WTC11 (cell line): Measurements from ENCODE around the gene MSI2. TPM values are rescaled to one million over a fixed set of nuclear protein-coding genes. Genes with fewer than 3 reads are reported as not detected.

ENCODE experiments used
- ATAC-seq: fragments of 200-7000 bp; cut with Tn5 transposase; 2 replicates; pipeline ENCODE4 v1.10.0; 2021; ENCODE audit warnings: mild to moderate bottlenecking, moderate library complexity
- CTCF ChIA-PET: fragments of 300-600 bp; sonication (Branson Sonifier 250); formaldehyde crosslinking; loops from one replicate; lab custom pipeline; 2021; ENCODE audit warnings: antibody characterized with exemption; lab: Charles Lee
- POLR2A ChIA-PET: fragments of 350-600 bp; sonication (Branson Sonifier 250); formaldehyde crosslinking; loops from one replicate; lab custom pipeline; 2021; ENCODE audit warnings: antibody characterized with exemption; lab: Charles Lee
- DNase-seq: peaks from one replicate; pipeline ENCODE4 v3.0.0; 2021; ENCODE audit warnings: low spot score
- H3K27ac Mint-ChIP-seq: 2 replicates; pipeline ENCODE4 v1.8.0; 2021; ENCODE audit warnings: mixed read lengths
- H3K27me3 Mint-ChIP-seq: 2 replicates; pipeline ENCODE4 v1.8.0; 2021; ENCODE audit warnings: low read depth, mild to moderate bottlenecking, moderate library complexity, mixed read lengths
- H3K36me3 Mint-ChIP-seq: 2 replicates; pipeline ENCODE4 v1.8.0; 2021; ENCODE audit warnings: mixed read lengths
- H3K4me1 Mint-ChIP-seq: 2 replicates; pipeline ENCODE4 v1.8.0; 2022; ENCODE audit warnings: mixed read lengths
- H3K4me3 Mint-ChIP-seq: 2 replicates; pipeline ENCODE4 v1.8.0; 2021; ENCODE audit warnings: mild to moderate bottlenecking, moderate library complexity, mixed read lengths
- H3K9me3 Mint-ChIP-seq: 2 replicates; pipeline ENCODE4 v1.8.0; 2021; ENCODE audit warnings: mixed read lengths
- ARID4B ChIP-seq: sonication (generic); formaldehyde crosslinking; IDR thresholded peaks from 2 replicates; pipeline ENCODE4 v1.8.0; 2023; ENCODE audit warnings: missing genetic modification reagents, mild to moderate bottlenecking, borderline replicate concordance
- E2F1 ChIP-seq: sonication (generic); formaldehyde crosslinking; IDR thresholded peaks from 2 replicates; pipeline ENCODE4 v1.8.0; 2022; ENCODE audit warnings: mild to moderate bottlenecking, missing genetic modification reagents
- E2F5 ChIP-seq: sonication (generic); formaldehyde crosslinking; IDR thresholded peaks from 2 replicates; pipeline ENCODE4 v1.8.1; 2022; ENCODE audit warnings: mild to moderate bottlenecking, moderate library complexity, missing genetic modification reagents
- FOXJ3 ChIP-seq: sonication (generic); formaldehyde crosslinking; IDR thresholded peaks from 2 replicates; pipeline ENCODE4 v1.9.0; 2021; ENCODE audit warnings: missing genetic modification reagents, mild to moderate bottlenecking, borderline replicate concordance
- MLX ChIP-seq: sonication (generic); formaldehyde crosslinking; IDR thresholded peaks from 2 replicates; pipeline ENCODE4 v1.8.1; 2023; ENCODE audit warnings: mild to moderate bottlenecking, missing genetic modification reagents, moderate library complexity
- PRDM15 ChIP-seq: sonication (generic); formaldehyde crosslinking; IDR thresholded peaks from 2 replicates; pipeline ENCODE4 v1.8.0; 2022; ENCODE audit warnings: missing genetic modification reagents
- PREB ChIP-seq: sonication (generic); formaldehyde crosslinking; IDR thresholded peaks from 2 replicates; pipeline ENCODE4 v1.8.1; 2022; ENCODE audit warnings: mild to moderate bottlenecking, missing genetic modification reagents, moderate library complexity, borderline replicate concordance
- STAT6 ChIP-seq: sonication (generic); formaldehyde crosslinking; conservative IDR thresholded peaks from 2 replicates; pipeline ENCODE4 v1.8.1; 2023; ENCODE audit warnings: mild to moderate bottlenecking, low read depth, missing genetic modification reagents, moderate library complexity
- USF2 ChIP-seq: sonication (generic); formaldehyde crosslinking; IDR thresholded peaks from 2 replicates; pipeline ENCODE4 v1.8.1; 2023; ENCODE audit warnings: mild to moderate bottlenecking, missing genetic modification reagents, moderate library complexity
- ZMAT4 ChIP-seq: fragments of 250-450 bp; sonication (Bioruptor Pico); IDR thresholded peaks from 2 replicates; pipeline ENCODE4 v1.9.0; 2021; ENCODE audit warnings: mild to moderate bottlenecking
- ZNF512 ChIP-seq: sonication (generic); formaldehyde crosslinking; IDR thresholded peaks from 2 replicates; pipeline ENCODE4 v1.8.1; 2022; ENCODE audit warnings: missing genetic modification reagents, borderline replicate concordance
- ZNF671 ChIP-seq: fragments of 250-450 bp; sonication (Bioruptor Pico); IDR thresholded peaks from 2 replicates; pipeline ENCODE4 v1.8.0; 2021; ENCODE audit warnings: mild to moderate bottlenecking
- total RNA-seq: library from RNA; stranded (reverse); gene quantifications from 3 replicates; pipeline ENCODE4 v1.2.3, GENCODE V29; 2021

The MSI2 gene
- total RNA-seq, 1 experiment from 2014 or later, result 82.1 TPM

GRCh38 chr17:57677301-57677700 is 421.0 kb downstream of the MSI2 start:
- Mint-ChIP-seq H3K27ac (no peak overlapping the region), H3K4me1 (peaks cover 9% of the 10 kb centered on the region), H3K36me3 (peaks cover 2% of the 10 kb centered on the region; the same call in 1 of the 2 replicates), H3K9me3 (no peaks in the 10 kb centered on the region), H3K27me3 (no peaks in the 10 kb centered on the region), H3K4me3 (no peak overlapping the region)
- DNase-seq (no peak), ATAC-seq (no peak)
- CTCF ChIA-PET, result interaction anchor here (1.3 to 2.3 kb wide), 3 partner anchors 18 to 106 kb away, joined by 3 to 5 read pairs (median 5); no protein-coding TSS in a partner anchor
- POLR2A ChIA-PET, result no interaction called here
- TF ChIP-seq E2F5 (no peak), PRDM15 (no peak), ZNF671 (CRISPR knock-in tag) (no peak), PREB (CRISPR knock-in tag) (no peak), STAT6 (no peak), USF2 (CRISPR knock-in tag) (no peak), E2F1 (CRISPR knock-in tag) (no peak), ZNF512 (no peak)

GRCh38 chr17:57677858-57678257 is 421.5 kb downstream of the MSI2 start:
- Mint-ChIP-seq H3K36me3 (peaks cover 2% of the 10 kb centered on the region; the same call in 1 of the 2 replicates), H3K9me3 (no peaks in the 10 kb centered on the region), H3K4me1 (peaks cover 11% of the 10 kb centered on the region), H3K27me3 (no peaks in the 10 kb centered on the region), H3K4me3 (no peak overlapping the region), H3K27ac (no peak overlapping the region)
- ATAC-seq (no peak), DNase-seq (no peak)
- CTCF ChIA-PET, result interaction anchor here (0.9 to 2.3 kb wide), 10 partner anchors 11 to 436 kb away, joined by 3 to 15 read pairs (median 4); no protein-coding TSS in a partner anchor
- POLR2A ChIA-PET, result interaction anchor here (0.7 kb wide), 1 partner anchor 27 kb away, joined by 3 read pairs; no protein-coding TSS in a partner anchor
- TF ChIP-seq ARID4B (CRISPR knock-in tag) (no peak), FOXJ3 (no peak), MLX (CRISPR knock-in tag) (no peak), ZMAT4 (CRISPR knock-in tag) (no peak)
